ENCODE results near the gene MYADM.

MYADM gene

GRCh38 chr19:53910170-53910518, 42.5 kb downstream of the MYADM start:
- DNase-seq (ENCODE audit: low read depth in 4 of 4, low spot score in 1 of 4) = no peak

- no peak for DNase-seq (ENCODE audit: low read depth in 4 of 4, low spot score in 1 of 4)
Observed at GRCh38 chr19:53912653-53913052, 45.0 kb downstream of the MYADM start.

- DNase-seq (ENCODE audit: low read depth in 4 of 4, low spot score in 1 of 4) = no peak
Observed at GRCh38 chr19:53915000-53915399, 47.3 kb downstream of the MYADM start.

- no peak for DNase-seq (ENCODE audit: low read depth in 4 of 4, low spot score in 1 of 4)
Observed at GRCh38 chr19:53916004-53916403, 48.3 kb downstream of the MYADM start.

GRCh38 chr19:53917356-53917755, 49.7 kb downstream of the MYADM start:
- no peak for DNase-seq (ENCODE audit: low read depth in 4 of 4, low spot score in 1 of 4)

Data from stimulated activated CD4-positive, alpha-beta T cell treated with anti-CD3 and anti-CD28 coated beads, Interleukin-1b, Interleukin-23, amount 100 ng/mL, for 24 hours (primary cell).